ENCODE data around the gene ALPL. TPM values are rescaled to one million over a fixed set of nuclear protein-coding genes. Genes with fewer than 3 reads are reported as not detected.

The ALPL gene
- total RNA-seq, 1 donor from 2014 or later: 6.6 TPM

- intact Hi-C loops (cut with DNase I): no loop called here
- Histone ChIP-seq H3K4me1 (no peaks in the 10 kb centered on the region), H3K27me3 (no peaks in the 10 kb centered on the region), H3K36me3 (no peaks in the 10 kb centered on the region), H3K27ac (no peak overlapping the region), H3K4me3 (no peak overlapping the region), H3K9me3 (no peaks in the 10 kb centered on the region)
- no peak for DNase-seq (ENCODE audit: extremely low spot score in 2 of 2)
- TF ChIP-seq POLR2A (IDR thresholded peaks at IDR 0.05) (no peak), CTCF (IDR thresholded peaks at IDR 0.05) (no peak), POLR2AphosphoS5 (IDR thresholded peaks at IDR 0.05; ENCODE audit: insufficient read depth in 1 of 2, low read depth in 1 of 2) (no peak)
Measured at GRCh38 chr1:21568809-21569385, 59.7 kb downstream of the ALPL start.

GRCh38 chr1:21569820-21570527 lies 60.8 kb downstream of the ALPL start:
- TF ChIP-seq CTCF (IDR thresholded peaks at IDR 0.05) (no peak), POLR2AphosphoS5 (IDR thresholded peaks at IDR 0.05; ENCODE audit: insufficient read depth in 1 of 2, low read depth in 1 of 2) (no peak), POLR2A (IDR thresholded peaks at IDR 0.05) (no peak)
- no peak overlapping the region for H3K27ac ChIP-seq
- peaks cover 8% of the 10 kb centered on the region for H3K4me1 ChIP-seq
- intact Hi-C loops (cut with DNase I): no loop called here
- no peak overlapping the region for H3K4me3 ChIP-seq
- no peak for DNase-seq (ENCODE audit: extremely low spot score in 2 of 2)
- H3K27me3 ChIP-seq: no peaks in the 10 kb centered on the region
- H3K9me3 ChIP-seq: no peaks in the 10 kb centered on the region
- H3K36me3 ChIP-seq: no peaks in the 10 kb centered on the region

GRCh38 chr1:21570528-21570875 lies 61.3 kb downstream of the ALPL start:
- no peaks in the 10 kb centered on the region for H3K9me3 ChIP-seq
- no peaks in the 10 kb centered on the region for H3K27me3 ChIP-seq
- intact Hi-C loops (cut with DNase I): no loop called here
- peaks cover 8% of the 10 kb centered on the region for H3K4me1 ChIP-seq
- no peak for DNase-seq (ENCODE audit: extremely low spot score in 2 of 2)
- no peak overlapping the region for H3K27ac ChIP-seq
- no peaks in the 10 kb centered on the region for H3K36me3 ChIP-seq
- H3K4me3 ChIP-seq: no peak overlapping the region
- TF ChIP-seq POLR2AphosphoS5 (IDR thresholded peaks at IDR 0.05; ENCODE audit: insufficient read depth in 1 of 2, low read depth in 1 of 2) (no peak), POLR2A (IDR thresholded peaks at IDR 0.05) (no peak), CTCF (IDR thresholded peaks at IDR 0.05) (no peak)

GRCh38 chr1:21570885-21571284 lies 61.7 kb downstream of the ALPL start:
- Histone ChIP-seq H3K27ac (no peak overlapping the region), H3K27me3 (no peaks in the 10 kb centered on the region), H3K9me3 (no peaks in the 10 kb centered on the region), H3K4me3 (no peak overlapping the region), H3K4me1 (peaks cover 8% of the 10 kb centered on the region), H3K36me3 (no peaks in the 10 kb centered on the region)
- DNase-seq (ENCODE audit: extremely low spot score in 2 of 2): no peak
- TF ChIP-seq POLR2A (IDR thresholded peaks at IDR 0.05) (no peak), POLR2AphosphoS5 (IDR thresholded peaks at IDR 0.05; ENCODE audit: insufficient read depth in 1 of 2, low read depth in 1 of 2) (no peak), CTCF (IDR thresholded peaks at IDR 0.05) (no peak)
- intact Hi-C loops (cut with DNase I): no loop called here

GRCh38 chr1:21572221-21572620 lies 63.0 kb downstream of the ALPL start:
- no peak for TF ChIP-seq POLR2AphosphoS5 (IDR thresholded peaks at IDR 0.05; ENCODE audit: insufficient read depth in 1 of 2, low read depth in 1 of 2)
- no peak for TF ChIP-seq POLR2A (IDR thresholded peaks at IDR 0.05)
- TF ChIP-seq CTCF (IDR thresholded peaks at IDR 0.05): no peak
- intact Hi-C loops (cut with DNase I): no loop called here
- Histone ChIP-seq H3K27ac (no peak overlapping the region), H3K27me3 (no peaks in the 10 kb centered on the region), H3K36me3 (no peaks in the 10 kb centered on the region), H3K4me1 (peaks cover 8% of the 10 kb centered on the region), H3K9me3 (no peaks in the 10 kb centered on the region), H3K4me3 (no peak overlapping the region)
- no peak for DNase-seq (ENCODE audit: extremely low spot score in 2 of 2)
